Uterus (tissue), 4 donors: ENCODE measurements around the gene OST4. TPM values are rescaled to one million over a fixed set of nuclear protein-coding genes. Genes with fewer than 3 reads are reported as not detected.
"Not testable (repeated sequence)": the region's sequence is repeated elsewhere in the genome, so short reads cannot be mapped to it uniquely, and the experiment has no call there.

Source experiments
- DNase-seq, 2 donors: peaks; one replicate each; pipeline ENCODE4 v3.0.0-alpha.2; 2019 to 2020
- H3K27ac ChIP-seq, 2 donors: fragments of 200-600 bp; sonication (generic); 1 replicate in 1 of 2; 2 replicates in 1 of 2; pipeline ENCODE4 v1.5.1; 2016 to 2018
- H3K27me3 ChIP-seq, 2 donors: fragments of 200-600 bp; sonication (generic); one replicate each; pipeline ENCODE4 v1.5.1; 2018 to 2019; ENCODE audit warnings: control low read depth in 1 of 2
- H3K36me3 ChIP-seq, 2 donors: fragments of 200-600 bp; sonication (generic); one replicate each; pipeline ENCODE4 v1.5.1; 2019; ENCODE audit warnings: control low read depth in 1 of 2
- H3K4me1 ChIP-seq, 2 donors: fragments of 200-600 bp; sonication (generic); one replicate each; pipeline ENCODE4 v1.5.1; 2018 to 2019; ENCODE audit warnings: control low read depth in 1 of 2
- H3K4me3 ChIP-seq, 2 donors: fragments of 200-600 bp; sonication (generic); 1 replicate in 1 of 2; 2 replicates in 1 of 2; pipeline ENCODE4 v1.5.1; 2018 to 2019; ENCODE audit warnings: mild to moderate bottlenecking in 1 of 2
- H3K9me3 ChIP-seq, 2 donors: fragments of 200-600 bp; sonication (generic); one replicate each; pipeline ENCODE4 v1.5.1; 2019; ENCODE audit warnings: control low read depth in 1 of 2
- CTCF ChIP-seq, 4 experiments: fragments of 200-600 bp in 2 of 4; fragments of 450-650 bp in 2 of 4; sonication (generic) in 2 of 4; IDR thresholded peaks; one replicate each; pipeline ENCODE4 v1.5.1; 2016 to 2019; ENCODE audit warnings: antibody characterized with exemption in 4 of 4, mild to moderate bottlenecking in 2 of 4, moderate library complexity in 1 of 4
- POLR2A ChIP-seq, 2 donors: fragments of 450-650 bp; IDR thresholded peaks; one replicate each; pipeline ENCODE4 v1.6.1; 2016; ENCODE audit warnings: antibody characterized with exemption in 2 of 2, mild to moderate bottlenecking in 1 of 2, moderate library complexity in 1 of 2
- intact Hi-C: fragments of 100-400 bp; cut with DNase I; formaldehyde crosslinking; loops from one replicate; pipeline ENCODE4 v1.15.1; 2023; ENCODE audit warnings: low total_unique reads
- total RNA-seq, 4 donors: library from RNA; depleted of rRNA in 3 of 4; stranded (reverse); fragments of >200 nt in 3 of 4; gene quantifications; one replicate each; pipeline versions ENCODE4 v1.1.0 to v1.2.4, GENCODE V29; 2014 to 2023
- donor health status: DM: yes; HTN: yes; CAD: no.

Gene OST4
- total RNA-seq = 100 to 1,000 TPM in 3 of 4 donors, 10 to 100 TPM in 1; 76.3 to 387 (median 237) TPM

GRCh38 chr2:27071277-27071989, at the start of gene OST4:
Gene OST4, minus strand, starts transcription at chr2:27071654.
- peak within 1 kb of the TSS; percentile 78 to 97 for H3K4me3 ChIP-seq
- TF ChIP-seq CTCF (IDR thresholded peaks at IDR 0.05) (peak in 2 of 4 experiments; percentile 6 to 18), POLR2A (IDR thresholded peaks at IDR 0.05) (peak; percentile 71 to 91)
- DNase-seq = peak; percentile 92 to 95
- peaks cover 9 to 10% of the 10 kb centered on the region in 2 donors for H3K4me1 ChIP-seq
- H3K36me3 ChIP-seq = no peaks in the 10 kb centered on the region
- no peaks in the 10 kb centered on the region for H3K27me3 ChIP-seq
- H3K27ac ChIP-seq = peak within 1 kb of the TSS; percentile 95 to 98
- intact Hi-C loops = no loop called here
- no peaks in the 10 kb centered on the region for H3K9me3 ChIP-seq

- H3K27ac ChIP-seq, DNase-seq, H3K27me3 ChIP-seq, H3K36me3 ChIP-seq, intact Hi-C loops, H3K9me3 ChIP-seq, H3K4me1 ChIP-seq: not testable (repeated sequence)
- H3K4me3 ChIP-seq = peak overlapping the region; percentile 33 to 43
Observed at GRCh38 chr2:27119330-27119670, 47.8 kb upstream of the OST4 start.

DNA sequence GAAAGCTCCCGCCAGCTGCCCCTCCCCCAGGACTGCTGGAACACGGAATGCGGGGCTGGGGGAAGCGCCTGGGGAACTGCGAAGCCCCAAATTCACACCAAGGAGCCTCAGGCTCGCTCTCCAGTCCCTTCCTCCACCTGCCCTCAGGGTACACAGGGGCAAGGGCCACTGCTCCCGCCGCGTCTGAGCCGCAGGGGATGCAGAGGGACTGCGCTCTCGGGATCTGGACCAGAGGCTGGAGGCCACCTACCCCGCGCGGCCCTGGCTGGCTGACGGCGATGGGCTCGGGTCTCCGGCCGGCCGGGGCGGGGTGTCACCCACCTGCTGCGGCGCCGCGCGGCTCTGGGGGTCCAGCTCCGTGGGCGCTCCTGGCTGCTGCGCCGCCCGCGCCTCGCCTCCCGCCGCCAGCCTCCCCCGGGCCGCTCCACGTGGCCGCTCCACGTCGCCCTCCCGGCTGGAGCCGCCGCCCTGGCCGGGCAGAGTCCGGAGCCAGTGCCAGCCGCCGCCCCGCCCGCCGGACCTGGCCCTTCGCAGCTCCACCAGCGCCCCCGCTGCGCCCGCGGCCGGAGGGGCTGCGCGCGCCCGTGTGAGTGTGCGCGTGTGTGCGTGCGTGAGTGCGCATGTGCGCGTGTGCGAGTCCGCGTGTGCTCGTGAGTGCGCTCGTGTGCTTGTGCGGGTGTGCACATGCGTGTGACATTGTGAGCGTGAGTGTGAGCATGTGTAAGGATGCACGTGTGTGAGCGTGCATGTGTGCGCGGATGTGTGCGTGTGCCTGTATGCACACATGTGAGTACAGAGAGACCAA, 47.3 kb upstream of the OST4 start, which contains the start of gene CGREF1:
Gene CGREF1 (minus strand): TSS at position 604 of the 805 bp plus-strand sequence. CDS start 14,762 bp downstream, outside the sequence.
- Histone ChIP-seq H3K27me3 (no peaks in the 10 kb centered on the region), H3K9me3 (no peaks in the 10 kb centered on the region), H3K36me3 (no peaks in the 10 kb centered on the region), H3K27ac (no peak within 1 kb of the TSS), H3K4me1 (peaks cover 0 to 7% of the 10 kb centered on the region in 2 donors), H3K4me3 (peak within 1 kb of the TSS; percentile 33 to 43)
- DNase-seq = no peak
- TF ChIP-seq CTCF (IDR thresholded peaks at IDR 0.05) = no peak
- TF ChIP-seq POLR2A (IDR thresholded peaks at IDR 0.05) = peak in 1 of 2 donors; percentile 15
- intact Hi-C loops = no loop called here

DNA sequence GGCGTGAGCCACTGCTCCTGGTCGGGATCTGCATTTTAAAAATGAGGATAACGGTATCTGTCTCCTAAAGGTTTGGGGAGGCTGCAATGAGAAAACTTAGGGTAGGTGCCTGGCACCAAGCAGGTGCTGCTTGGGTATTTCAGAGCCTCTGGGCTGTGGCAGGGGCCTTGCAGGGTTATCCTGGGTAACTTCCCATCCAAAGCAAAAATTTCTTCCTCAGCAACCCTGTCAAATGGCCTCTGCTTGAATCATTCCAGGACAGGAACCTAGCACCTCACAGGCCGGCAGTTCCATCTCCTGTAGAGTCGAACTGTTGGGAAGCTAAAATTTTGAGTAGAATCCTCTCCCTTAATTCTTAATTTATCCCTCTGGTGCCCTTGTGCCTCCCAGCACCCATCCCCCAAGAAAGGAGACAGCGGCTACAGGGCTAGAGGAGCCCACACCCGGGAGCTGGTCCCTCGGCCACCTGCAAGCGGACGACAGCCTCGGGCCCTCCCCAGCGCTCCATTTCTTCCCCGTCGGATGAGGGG, 46.6 kb upstream of the OST4 start:
- no peak for DNase-seq
- Histone ChIP-seq H3K27me3 (no peaks in the 10 kb centered on the region), H3K9me3 (no peaks in the 10 kb centered on the region), H3K4me1 (peaks cover 0 to 7% of the 10 kb centered on the region in 2 donors), H3K36me3 (no peaks in the 10 kb centered on the region), H3K27ac (no peak overlapping the region), H3K4me3 (peak overlapping the region; percentile 33 to 43)
- no peak for TF ChIP-seq CTCF (IDR thresholded peaks at IDR 0.05)
- intact Hi-C loops = no loop called here

DNA sequence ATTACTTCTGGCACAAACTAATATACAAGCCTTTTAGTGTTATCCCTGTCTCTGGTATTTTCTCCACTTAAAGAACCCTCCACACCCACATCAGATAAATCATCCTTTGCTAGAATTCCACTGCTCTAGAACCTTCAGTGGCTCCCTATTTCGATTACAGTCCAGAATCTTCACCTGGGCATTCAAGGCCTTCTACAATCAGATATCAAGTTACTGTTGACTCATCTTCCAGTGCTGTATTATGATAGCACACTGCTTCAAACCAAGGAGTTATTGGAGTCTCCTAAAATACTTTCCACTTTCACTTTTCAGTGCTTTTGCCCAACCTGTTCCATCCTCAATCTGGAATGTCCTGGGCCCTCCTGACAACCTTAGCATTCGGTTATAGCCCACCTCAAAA, 44.1 kb upstream of the OST4 start:
- H3K9me3 ChIP-seq = no peaks in the 10 kb centered on the region
- no peak for DNase-seq
- no peak for TF ChIP-seq POLR2A (IDR thresholded peaks at IDR 0.05)
- no peak for TF ChIP-seq CTCF (IDR thresholded peaks at IDR 0.05)
- H3K27ac ChIP-seq = no peak overlapping the region
- intact Hi-C loops = no loop called here
- H3K27me3 ChIP-seq = no peaks in the 10 kb centered on the region
- H3K4me1 ChIP-seq = peaks cover 0 to 7% of the 10 kb centered on the region in 2 donors
- no peak overlapping the region for H3K4me3 ChIP-seq
- no peaks in the 10 kb centered on the region for H3K36me3 ChIP-seq

GRCh38 chr2:27111392-27112078, 40.1 kb upstream of the OST4 start:
- H3K9me3 ChIP-seq, H3K4me3 ChIP-seq, intact Hi-C loops, DNase-seq, H3K36me3 ChIP-seq, H3K27me3 ChIP-seq, H3K4me1 ChIP-seq, H3K27ac ChIP-seq: not testable (repeated sequence)

DNA sequence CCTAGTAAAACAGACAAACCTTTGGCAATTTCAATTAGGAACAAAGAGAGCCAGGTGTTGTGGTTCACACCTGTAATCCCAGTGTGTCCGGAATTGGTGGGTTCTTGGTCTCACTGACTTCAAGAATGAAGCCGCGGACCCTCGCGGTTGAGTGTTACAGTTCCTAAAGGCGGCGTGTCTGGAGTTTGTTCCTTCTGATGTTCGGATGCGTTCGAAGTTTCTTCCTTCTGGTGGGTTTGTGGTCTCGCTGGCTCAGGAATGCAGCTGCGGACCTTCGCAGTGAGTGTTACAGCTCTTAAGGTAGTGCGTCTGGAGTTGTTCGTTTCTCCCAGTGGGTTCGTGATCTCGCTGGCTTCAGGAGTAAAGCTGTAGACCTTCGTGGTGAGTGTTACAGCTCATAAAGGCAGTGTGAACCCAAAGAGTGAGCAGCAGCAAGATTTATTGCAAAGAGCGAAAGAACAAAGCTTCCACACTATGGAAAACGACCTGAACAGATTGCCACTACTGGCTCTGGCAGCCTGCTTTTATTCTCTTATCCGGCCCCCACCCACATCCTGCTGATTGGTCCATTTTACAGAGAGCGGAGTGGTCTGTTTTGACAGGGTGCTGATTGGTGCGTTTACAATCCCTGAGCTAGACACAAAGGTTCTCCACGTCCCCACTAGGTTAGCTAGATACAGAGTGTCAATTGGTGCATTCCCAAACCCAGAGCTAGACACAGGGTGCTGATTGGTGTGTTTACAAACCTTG, 39.3 kb upstream of the OST4 start:
- H3K9me3 ChIP-seq, H3K36me3 ChIP-seq, DNase-seq, intact Hi-C loops, H3K27ac ChIP-seq, H3K4me1 ChIP-seq, H3K27me3 ChIP-seq, H3K4me3 ChIP-seq: not testable (repeated sequence)
